HG02938 (cell line): ENCODE data around the gene BLMH.
"Not testable (repeated sequence)": the region's sequence is repeated elsewhere in the genome, so short reads cannot be mapped to it uniquely, and the experiment has no call there.

ENCODE experiments used
- ATAC-seq: cut with Tn5 transposase; IDR thresholded peaks from one replicate; pipeline ENCODE4 v1.9.1; 2021; ENCODE audit warnings: mild to moderate bottlenecking, moderate library complexity; ENCODE audit not compliant: unreplicated experiment

Gene BLMH

GRCh38 chr17:30207655-30208054 is 84.1 kb downstream of the BLMH start:
- no peak for ATAC-seq

GRCh38 chr17:30203471-30203981 is 88.2 kb downstream of the BLMH start:
- no peak for ATAC-seq

GRCh38 chr17:30200656-30201055 is 91.1 kb downstream of the BLMH start:
- ATAC-seq = not testable (repeated sequence)

- no peak for ATAC-seq
Measured at GRCh38 chr17:30200106-30200505, 91.6 kb downstream of the BLMH start.

GRCh38 chr17:30199600-30199999 is 92.1 kb downstream of the BLMH start:
- ATAC-seq = no peak
